Measurements from ENCODE around the gene SLC17A7. TPM values are rescaled to one million over a fixed set of nuclear protein-coding genes. Genes with fewer than 3 reads are reported as not detected.
A peak's percentile ranks its signal among the peaks of the same experiment; 100 is the strongest.

Gene SLC17A7
- total and polyA plus RNA-seq, 9 of the 15 experiments (the other 6 are each of a cell fraction or from before 2014, with no cell fraction given) = 1.1 to 15.7 (median 2.4) TPM

DNA sequence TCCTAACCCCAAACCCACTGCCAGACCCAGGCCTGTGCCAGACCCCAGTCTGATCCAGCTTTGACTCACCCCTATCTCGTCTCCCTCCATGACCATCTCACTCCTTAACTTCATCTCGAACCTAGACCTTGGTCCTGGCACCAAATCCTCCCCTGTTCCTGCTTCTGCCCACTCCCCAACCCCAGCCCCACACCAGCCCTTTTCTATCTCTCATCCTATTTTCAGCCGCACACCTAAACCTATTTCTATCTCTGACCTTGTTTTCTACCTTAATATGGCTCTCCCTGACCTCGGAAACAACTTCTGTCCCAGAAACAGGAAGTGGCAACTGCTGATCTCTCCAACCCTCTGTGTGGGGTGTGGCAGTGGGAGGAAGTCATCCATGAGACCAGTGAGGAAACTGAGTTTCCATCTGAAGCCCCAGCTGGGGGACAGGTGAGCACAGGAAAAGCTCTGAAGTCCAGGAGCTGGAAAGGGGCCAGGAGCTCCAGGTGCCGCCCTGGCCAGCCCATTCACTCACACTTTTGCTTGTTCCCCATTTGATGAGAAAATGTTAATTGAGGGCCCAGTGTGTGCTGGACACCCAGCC lies 31.8 kb downstream of the SLC17A7 start (continued):
- TF ChIP-seq FOXJ2 (tag; IDR thresholded peaks at IDR 0.05) (no peak), BDP1 (IDR thresholded peaks at IDR 0.05; ENCODE audit: insufficient read depth, insufficient read length) (no peak), DIDO1 (tag; IDR thresholded peaks at IDR 0.05; ENCODE audit: low read depth) (no peak), KLF6 (CRISPR knock-in tag; IDR thresholded peaks at IDR 0.05; ENCODE audit: borderline replicate concordance) (0 out of 2 replicates have a peak, but pooled peaks have one; percentile 71), TFAM (CRISPR knock-in tag; conservative IDR thresholded peaks at IDR 0.05) (no peak), NR2C2 (CRISPR knock-in tag; IDR thresholded peaks at IDR 0.05) (no peak), NR2C2 (tag; IDR thresholded peaks at IDR 0.05) (peak; percentile 90), NR2C1 (IDR thresholded peaks at IDR 0.05) (peak; percentile 79), NR2C1 (tag; IDR thresholded peaks at IDR 0.05) (peak; percentile 72; the same call in 1 of the 2 replicates), MYBL2 (IDR thresholded peaks at IDR 0.05; ENCODE audit: low read depth) (no peak), MYBL2 (CRISPR knock-in tag; IDR thresholded peaks at IDR 0.05; ENCODE audit: borderline replicate concordance) (no peak), SMAD1 (IDR thresholded peaks at IDR 0.05; ENCODE audit: low read depth, low read length, partially characterized antibody) (no peak), OTX1 (CRISPR knock-in tag; IDR thresholded peaks at IDR 0.05) (peak; percentile 30; the same call in 1 of the 2 replicates), POLR2G (IDR thresholded peaks at IDR 0.05; ENCODE audit: low read depth, low read length) (no peak), ZNF766 (CRISPR knock-in tag; conservative IDR thresholded peaks at IDR 0.05) (peak; percentile 60; the same call in 1 of the 2 replicates), ZEB2 (IDR thresholded peaks at IDR 0.05) (peak; percentile 48; the same call in 1 of the 2 replicates), TAF7 (tag; IDR thresholded peaks at IDR 0.05) (peak; percentile 32; the same call in 1 of the 2 replicates)
- TF ChIP-seq, protein P1, sequence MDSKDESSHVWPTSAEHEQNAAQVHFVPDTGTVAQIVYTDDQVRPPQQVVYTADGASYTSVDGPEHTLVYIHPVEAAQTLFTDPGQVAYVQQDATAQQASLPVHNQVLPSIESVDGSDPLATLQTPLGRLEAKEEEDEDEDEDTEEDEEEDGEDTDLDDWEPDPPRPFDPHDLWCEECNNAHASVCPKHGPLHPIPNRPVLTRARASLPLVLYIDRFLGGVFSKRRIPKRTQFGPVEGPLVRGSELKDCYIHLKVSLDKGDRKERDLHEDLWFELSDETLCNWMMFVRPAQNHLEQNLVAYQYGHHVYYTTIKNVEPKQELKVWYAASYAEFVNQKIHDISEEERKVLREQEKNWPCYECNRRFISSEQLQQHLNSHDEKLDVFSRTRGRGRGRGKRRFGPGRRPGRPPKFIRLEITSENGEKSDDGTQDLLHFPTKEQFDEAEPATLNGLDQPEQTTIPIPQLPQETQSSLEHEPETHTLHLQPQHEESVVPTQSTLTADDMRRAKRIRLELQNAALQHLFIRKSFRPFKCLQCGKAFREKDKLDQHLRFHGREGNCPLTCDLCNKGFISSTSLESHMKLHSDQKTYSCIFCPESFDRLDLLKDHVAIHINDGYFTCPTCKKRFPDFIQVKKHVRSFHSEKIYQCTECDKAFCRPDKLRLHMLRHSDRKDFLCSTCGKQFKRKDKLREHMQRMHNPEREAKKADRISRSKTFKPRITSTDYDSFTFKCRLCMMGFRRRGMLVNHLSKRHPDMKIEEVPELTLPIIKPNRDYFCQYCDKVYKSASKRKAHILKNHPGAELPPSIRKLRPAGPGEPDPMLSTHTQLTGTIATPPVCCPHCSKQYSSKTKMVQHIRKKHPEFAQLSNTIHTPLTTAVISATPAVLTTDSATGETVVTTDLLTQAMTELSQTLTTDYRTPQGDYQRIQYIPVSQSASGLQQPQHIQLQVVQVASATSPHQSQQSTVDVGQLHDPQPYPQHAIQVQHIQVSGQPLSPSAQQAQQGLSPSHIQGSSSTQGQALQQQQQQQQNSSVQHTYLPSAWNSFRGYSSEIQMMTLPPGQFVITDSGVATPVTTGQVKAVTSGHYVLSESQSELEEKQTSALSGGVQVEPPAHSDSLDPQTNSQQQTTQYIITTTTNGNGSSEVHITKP (IDR thresholded peaks at IDR 0.05; ENCODE audit: partially characterized antibody) = no peak
- TF ChIP-seq, protein P2, sequence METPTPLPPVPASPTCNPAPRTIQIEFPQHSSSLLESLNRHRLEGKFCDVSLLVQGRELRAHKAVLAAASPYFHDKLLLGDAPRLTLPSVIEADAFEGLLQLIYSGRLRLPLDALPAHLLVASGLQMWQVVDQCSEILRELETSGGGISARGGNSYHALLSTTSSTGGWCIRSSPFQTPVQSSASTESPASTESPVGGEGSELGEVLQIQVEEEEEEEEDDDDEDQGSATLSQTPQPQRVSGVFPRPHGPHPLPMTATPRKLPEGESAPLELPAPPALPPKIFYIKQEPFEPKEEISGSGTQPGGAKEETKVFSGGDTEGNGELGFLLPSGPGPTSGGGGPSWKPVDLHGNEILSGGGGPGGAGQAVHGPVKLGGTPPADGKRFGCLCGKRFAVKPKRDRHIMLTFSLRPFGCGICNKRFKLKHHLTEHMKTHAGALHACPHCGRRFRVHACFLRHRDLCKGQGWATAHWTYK (CRISPR knock-in tag; IDR thresholded peaks at IDR 0.05) = 0 out of 2 replicates have a peak, but pooled peaks have one; percentile 38
- TF ChIP-seq, protein P3, sequence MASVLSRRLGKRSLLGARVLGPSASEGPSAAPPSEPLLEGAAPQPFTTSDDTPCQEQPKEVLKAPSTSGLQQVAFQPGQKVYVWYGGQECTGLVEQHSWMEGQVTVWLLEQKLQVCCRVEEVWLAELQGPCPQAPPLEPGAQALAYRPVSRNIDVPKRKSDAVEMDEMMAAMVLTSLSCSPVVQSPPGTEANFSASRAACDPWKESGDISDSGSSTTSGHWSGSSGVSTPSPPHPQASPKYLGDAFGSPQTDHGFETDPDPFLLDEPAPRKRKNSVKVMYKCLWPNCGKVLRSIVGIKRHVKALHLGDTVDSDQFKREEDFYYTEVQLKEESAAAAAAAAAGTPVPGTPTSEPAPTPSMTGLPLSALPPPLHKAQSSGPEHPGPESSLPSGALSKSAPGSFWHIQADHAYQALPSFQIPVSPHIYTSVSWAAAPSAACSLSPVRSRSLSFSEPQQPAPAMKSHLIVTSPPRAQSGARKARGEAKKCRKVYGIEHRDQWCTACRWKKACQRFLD (CRISPR knock-in tag; IDR thresholded peaks at IDR 0.05) = peak; percentile 88; the same call in 1 of the 2 replicates
- TF ChIP-seq, protein P4, sequence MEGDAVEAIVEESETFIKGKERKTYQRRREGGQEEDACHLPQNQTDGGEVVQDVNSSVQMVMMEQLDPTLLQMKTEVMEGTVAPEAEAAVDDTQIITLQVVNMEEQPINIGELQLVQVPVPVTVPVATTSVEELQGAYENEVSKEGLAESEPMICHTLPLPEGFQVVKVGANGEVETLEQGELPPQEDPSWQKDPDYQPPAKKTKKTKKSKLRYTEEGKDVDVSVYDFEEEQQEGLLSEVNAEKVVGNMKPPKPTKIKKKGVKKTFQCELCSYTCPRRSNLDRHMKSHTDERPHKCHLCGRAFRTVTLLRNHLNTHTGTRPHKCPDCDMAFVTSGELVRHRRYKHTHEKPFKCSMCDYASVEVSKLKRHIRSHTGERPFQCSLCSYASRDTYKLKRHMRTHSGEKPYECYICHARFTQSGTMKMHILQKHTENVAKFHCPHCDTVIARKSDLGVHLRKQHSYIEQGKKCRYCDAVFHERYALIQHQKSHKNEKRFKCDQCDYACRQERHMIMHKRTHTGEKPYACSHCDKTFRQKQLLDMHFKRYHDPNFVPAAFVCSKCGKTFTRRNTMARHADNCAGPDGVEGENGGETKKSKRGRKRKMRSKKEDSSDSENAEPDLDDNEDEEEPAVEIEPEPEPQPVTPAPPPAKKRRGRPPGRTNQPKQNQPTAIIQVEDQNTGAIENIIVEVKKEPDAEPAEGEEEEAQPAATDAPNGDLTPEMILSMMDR (IDR thresholded peaks at IDR 0.05 in 2 of 3, conservative IDR thresholded peaks at IDR 0.05 in 1 of 3; ENCODE audit: insufficient read depth in 2 of 3, low read depth in 1 of 3, low read length in 3 of 3) = no peak
